B cell (primary cell): ENCODE measurements around the gene PCDHB7.

ENCODE experiments used
- CTCF ChIP-seq: fragments of 200-600 bp; IDR thresholded peaks from one replicate; pipeline ENCODE4 v1.8.0; 2022; ENCODE audit warnings: antibody characterized with exemption, mild to moderate bottlenecking
- EZH2 ChIP-seq: IDR thresholded peaks from 2 replicates; pipeline ENCODE4 v1.6.1; 2012; ENCODE audit warnings: borderline replicate concordance, low read depth, mild to moderate bottlenecking, moderate library complexity, low read length; ENCODE audit not compliant: insufficient read depth, poor library complexity, severe bottlenecking

- TF ChIP-seq EZH2 (no peak), CTCF (no peak)
These were observed 21.5 kb upstream of the PCDHB7 start for GRCh38 chr5:141150993-141151325.
